HG02623 (cell line): ENCODE measurements around the gene ADRA1B.

Experiments used
- ATAC-seq: cut with Tn5 transposase; IDR thresholded peaks from one replicate; pipeline ENCODE4 v1.9.1; 2021; ENCODE audit warnings: moderate library complexity; ENCODE audit not compliant: unreplicated experiment

The ADRA1B gene

DNA sequence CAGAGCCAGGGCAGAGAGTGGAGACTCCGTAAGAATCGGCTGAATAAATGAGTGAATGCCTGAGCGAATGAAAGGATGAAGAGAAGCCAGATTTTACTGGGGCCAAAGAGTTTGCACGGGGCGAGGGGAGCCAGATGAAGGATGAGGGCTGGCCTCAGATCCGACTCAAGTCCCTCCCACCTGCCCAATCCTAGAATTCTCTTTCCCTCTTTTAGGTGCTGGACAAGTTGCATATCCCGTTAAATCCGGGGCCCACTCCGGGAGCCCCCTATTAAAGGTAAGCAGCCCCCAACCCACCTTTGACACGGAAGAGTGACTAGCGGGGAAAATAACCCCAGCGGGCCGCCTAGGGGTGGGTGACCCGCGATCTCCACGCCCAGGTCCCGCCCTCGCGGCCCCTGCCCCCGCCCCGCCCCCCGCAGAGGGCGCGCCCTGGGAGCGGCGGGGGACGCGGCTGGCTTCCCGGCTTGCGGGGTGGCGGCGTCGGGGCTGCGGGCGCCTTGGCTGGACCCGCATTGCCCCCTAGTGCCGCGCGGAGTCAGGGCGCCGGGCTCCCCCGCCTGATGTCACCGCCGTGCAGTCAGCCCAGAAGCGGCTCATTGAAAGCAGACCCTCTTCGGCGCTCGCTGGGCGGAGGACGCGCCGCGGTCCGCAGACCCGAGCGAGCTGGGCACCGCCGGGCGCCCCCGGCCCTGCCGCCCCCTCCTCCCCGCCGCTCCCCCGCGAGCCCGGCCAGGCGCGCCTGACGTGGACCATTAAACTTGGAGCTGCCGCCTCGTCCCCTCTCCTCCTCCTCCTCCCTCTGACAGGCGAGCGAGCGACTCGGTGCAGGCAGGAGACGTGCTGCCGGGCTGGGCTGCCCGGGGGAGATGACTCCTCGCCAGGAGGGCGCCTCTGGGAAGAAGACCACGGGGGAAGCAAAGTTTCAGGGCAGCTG is at the start of gene ADRA1B:
Gene ADRA1B (plus strand): TSS at position 579 of the 937 bp plus-strand sequence. CDS start 424 bp downstream, outside the sequence.
- ATAC-seq, result peak; percentile 49

DNA sequence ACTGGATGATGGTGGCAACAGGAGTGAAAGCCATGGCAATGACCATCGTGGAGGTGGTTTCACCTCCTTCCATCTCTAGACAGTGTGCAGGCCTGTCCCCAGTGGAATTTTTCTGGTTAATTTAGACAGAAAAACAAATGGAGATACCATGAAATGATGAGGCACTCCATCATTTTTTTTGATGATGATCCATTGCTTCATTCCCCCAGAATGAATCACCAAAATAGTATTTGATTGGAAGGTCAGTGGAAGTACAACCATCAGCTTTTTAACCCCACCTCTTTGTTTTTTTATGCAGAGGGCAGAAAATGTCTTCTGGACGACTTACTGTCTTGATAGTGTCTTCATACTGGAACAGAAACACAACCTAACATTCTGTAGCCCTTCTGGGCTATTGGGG is 42.6 kb upstream of the ADRA1B start:
- no peak for ATAC-seq

DNA sequence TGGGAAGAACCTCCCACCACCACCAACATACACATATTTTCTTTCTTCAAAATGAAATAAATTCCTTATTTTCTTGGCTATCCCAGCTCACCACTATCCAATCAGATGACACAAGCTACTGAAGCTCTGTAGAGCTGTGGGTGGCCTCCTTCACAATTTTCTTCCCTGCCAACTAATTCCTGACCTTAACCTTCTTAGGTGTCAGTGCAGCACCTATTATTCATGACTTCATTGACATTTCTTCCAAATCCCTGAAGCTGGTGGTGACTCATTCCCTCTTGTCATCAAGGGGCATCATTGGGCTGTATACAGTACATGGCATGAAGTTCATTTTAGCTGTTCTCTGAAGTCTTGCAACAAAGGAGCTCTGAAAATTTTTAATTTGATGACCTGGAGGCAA is 42.0 kb upstream of the ADRA1B start:
- ATAC-seq, result no peak

DNA sequence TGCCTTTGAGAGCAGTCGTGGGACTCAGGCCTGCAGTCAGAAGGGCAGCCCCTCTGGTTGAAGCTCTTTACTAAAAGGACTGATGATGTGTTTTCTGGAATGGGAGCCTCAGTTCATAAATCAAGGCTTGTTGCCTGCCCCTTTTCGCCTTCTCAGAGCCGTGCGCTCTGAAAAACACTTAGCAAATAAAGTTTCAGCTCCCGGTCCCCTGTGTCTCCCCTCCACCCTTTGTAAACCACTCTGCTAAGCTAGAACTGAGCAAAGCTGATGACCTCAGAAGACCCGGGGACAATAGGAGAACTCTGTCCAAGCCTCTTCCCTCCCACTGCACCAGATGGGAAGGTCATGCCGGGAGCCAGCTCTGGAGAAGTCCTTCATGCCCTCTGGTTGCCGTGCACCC is 39.3 kb upstream of the ADRA1B start:
- ATAC-seq, result no peak

DNA sequence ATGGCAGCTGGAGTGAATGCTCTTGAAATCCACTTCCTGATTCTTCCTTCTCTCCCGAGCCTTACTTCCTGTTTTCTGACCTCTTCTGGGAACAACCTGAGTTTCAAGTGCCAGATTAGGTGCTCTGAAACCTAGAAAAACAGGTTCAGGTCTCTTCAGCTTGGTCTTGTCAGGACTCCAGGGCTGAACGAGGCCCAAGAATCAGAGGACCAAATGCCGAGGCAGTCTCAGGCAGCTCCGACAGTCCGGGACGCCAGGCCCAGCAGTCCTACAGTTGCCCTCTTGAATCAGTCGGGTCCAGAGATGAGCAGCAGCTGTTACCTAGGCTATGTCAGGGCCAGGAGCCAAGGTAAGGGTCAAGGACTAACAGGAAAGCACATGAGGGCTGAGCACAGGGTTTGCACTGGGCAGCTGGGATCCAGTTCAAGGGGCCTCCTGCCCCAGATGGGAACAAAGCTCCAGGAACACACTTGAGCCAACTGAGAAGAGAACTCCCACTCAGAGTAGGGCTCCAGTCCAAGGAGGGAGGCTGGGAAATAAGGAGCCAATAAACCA is 38.3 kb upstream of the ADRA1B start:
- ATAC-seq, result no peak

DNA sequence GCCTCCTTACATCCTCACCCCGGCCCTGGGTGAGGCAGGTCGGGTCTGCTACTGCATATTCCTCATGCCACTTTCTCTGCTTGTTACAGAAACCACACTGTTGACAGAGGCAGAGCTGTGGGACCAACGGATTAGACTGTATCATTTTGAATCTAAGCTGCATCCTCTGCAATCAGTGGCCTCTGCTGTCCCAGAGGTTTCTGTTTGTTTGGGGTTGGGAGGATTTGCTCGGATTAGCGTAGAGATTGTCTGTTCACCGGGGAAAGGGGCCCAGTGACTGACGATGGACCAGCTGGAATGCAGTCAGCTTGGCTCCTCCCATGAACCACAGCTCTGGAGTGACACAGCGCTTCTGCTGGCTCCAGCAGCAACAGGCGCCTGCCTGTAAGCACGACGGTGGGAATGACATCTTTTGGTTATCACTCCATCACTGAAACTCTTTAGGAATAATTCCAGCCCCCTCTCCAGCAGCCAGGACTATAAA is 37.3 kb upstream of the ADRA1B start:
- no peak for ATAC-seq

GRCh38 chr5:159880676-159881075 is 35.6 kb upstream of the ADRA1B start:
- no peak for ATAC-seq

DNA sequence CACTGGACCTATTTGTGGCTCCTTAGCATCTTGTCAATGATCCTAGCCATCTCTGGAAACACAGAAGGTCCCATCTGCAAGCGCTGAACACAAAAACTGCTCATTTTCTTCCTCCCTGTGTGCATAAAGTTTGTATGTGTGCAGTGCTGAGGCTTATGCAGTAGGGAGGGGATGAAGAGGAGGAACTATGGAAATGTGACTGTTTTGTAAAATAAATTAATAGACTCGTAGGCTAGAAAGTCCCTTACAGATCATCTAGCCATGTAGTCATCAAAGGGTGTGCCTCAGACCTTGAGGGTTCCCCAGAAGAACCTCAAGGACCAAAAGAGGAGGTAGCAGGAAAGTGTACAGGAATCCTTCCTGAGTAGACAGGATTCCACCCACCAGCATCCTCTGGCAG is 34.3 kb upstream of the ADRA1B start:
- ATAC-seq, result no peak

GRCh38 chr5:159883522-159883950 is 32.7 kb upstream of the ADRA1B start:
- no peak for ATAC-seq

GRCh38 chr5:159884917-159885620 is 31.2 kb upstream of the ADRA1B start:
- ATAC-seq, result no peak

- ATAC-seq, result no peak
Observed at GRCh38 chr5:159886296-159886695, 30.0 kb upstream of the ADRA1B start.

GRCh38 chr5:159887050-159887449 is 29.2 kb upstream of the ADRA1B start:
- ATAC-seq, result no peak

DNA sequence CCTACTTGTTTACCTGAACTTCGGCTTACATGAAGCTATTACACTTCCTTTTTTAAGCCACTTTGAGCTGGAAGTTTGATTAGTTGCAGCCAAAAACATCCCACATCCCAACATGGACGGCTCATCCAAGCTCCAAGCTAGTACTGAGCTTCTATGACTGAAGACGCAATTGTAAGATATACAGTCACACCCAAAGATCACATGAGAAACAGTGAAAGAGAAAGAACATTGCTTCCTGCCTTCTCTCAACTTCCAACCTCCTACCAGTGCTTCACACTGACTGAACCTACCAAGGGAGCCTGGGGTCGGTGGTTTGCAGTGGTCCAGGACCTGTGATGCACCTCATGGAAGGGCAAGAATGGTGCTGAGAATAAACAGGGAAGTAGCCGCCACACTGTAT is 27.4 kb upstream of the ADRA1B start:
- no peak for ATAC-seq

DNA sequence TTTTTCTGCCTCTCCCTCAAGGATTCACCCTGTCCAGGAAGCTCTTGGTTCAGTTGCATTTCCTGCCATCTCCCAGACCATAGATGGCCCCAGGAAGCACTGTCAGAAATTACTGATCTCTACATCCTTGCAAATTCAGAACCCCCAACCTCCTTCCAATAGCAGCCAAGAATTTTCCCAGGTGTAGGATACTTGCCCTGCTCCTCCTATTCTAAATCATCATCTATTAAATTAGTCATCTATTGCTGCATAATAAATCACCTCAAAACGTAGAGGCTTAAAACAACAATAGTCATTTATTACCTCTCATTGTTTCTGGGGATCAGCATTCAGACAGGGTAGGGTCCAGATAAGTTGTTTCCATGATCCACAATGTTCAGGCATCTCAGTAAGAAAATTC is 26.1 kb upstream of the ADRA1B start:
- no peak for ATAC-seq

- ATAC-seq, result no peak
Observed at GRCh38 chr5:159891371-159891770, 24.9 kb upstream of the ADRA1B start.

DNA sequence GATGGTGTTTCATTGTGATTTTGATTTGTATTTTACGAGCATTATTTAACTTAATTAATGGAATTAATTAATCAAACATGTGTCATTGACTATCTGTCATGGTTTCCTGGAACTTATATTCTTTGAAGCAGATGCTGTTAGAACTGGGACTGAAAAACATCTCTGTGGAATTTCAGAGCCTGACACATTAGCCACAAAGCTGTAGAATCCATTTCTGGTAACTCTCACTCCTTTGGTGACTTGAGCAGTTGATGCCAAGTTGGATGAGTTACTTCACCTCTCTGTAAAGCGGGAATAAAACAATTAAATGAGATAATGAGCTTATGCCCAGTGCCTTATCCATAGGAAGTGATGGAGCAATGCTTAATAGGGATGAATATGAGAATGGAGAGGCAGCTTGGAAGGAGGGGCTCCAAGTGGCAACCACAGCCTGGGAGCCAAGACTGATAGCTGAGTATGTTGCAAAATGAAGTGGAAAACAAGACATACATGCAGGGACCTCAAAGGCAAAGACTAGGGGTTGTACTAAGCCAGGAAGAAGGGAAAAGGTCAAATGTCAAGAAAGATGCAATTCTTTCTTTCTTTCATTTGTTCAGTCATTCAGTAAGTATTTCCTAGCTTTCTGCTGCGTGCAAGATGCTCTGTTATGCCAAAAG is 23.1 kb upstream of the ADRA1B start:
- no peak for ATAC-seq

DNA sequence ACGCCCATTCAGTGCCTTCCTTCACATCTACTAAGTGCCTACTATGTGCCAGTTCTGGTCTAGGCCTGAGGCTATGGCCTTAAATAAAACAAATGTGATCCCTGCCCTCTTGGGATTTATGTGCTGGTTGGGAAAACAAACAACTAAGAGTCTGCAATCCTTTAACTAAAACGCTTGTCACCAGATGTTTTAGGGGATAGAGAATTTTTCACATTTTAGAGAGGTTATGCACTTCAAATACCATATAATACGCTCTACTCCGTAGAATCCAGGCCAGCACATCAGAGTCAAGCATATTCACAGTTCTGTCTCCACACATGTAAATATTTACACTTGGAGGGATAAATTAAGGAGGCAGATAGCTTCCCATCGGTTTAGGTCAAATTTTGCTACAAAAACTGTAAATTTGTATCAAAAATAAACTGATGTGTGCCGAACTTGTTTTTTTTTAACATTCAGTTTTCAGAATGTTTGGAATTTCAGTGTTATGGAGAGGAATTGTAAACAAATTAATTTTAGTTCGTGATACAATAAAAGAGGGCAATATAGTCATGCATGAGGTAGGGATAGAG is 22.0 kb upstream of the ADRA1B start:
- no peak for ATAC-seq

GRCh38 chr5:159897786-159898393 is 18.4 kb upstream of the ADRA1B start:
- ATAC-seq, result no peak

- ATAC-seq, result no peak
Observed at GRCh38 chr5:159899067-159900049, 16.9 kb upstream of the ADRA1B start.
